Activated CD4-positive, alpha-beta T cell treated with anti-CD3 and anti-CD28 coated beads, Interleukin-2, amount 50 U/mL, for 1 hour (primary cell): Measurements from ENCODE around the gene MDM1.

Source experiments
- DNase-seq: peaks from one replicate; pipeline ENCODE4 v3.0.0-alpha.2; 2020

MDM1 gene, protein sequence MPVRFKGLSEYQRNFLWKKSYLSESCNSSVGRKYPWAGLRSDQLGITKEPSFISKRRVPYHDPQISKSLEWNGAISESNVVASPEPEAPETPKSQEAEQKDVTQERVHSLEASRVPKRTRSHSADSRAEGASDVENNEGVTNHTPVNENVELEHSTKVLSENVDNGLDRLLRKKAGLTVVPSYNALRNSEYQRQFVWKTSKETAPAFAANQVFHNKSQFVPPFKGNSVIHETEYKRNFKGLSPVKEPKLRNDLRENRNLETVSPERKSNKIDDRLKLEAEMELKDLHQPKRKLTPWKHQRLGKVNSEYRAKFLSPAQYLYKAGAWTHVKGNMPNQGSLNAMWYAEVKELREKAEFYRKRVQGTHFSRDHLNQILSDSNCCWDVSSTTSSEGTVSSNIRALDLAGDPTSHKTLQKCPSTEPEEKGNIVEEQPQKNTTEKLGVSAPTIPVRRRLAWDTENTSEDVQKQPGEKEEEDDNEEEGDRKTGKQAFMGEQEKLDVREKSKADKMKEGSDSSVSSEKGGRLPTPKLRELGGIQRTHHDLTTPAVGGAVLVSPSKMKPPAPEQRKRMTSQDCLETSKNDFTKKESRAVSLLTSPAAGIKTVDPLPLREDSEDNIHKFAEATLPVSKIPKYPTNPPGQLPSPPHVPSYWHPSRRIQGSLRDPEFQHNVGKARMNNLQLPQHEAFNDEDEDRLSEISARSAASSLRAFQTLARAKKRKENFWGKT

GRCh38 chr12:68331869-68332727 is at the start of gene MDM1:
TSS of gene MDM1 (minus strand) at chr12:68332362. CDS start at chr12:68332245, 117 bp downstream.
- DNase-seq: peak; percentile 93

- no peak for DNase-seq
These were observed 49.5 kb upstream of the MDM1 start for GRCh38 chr12:68381476-68382219.

DNA sequence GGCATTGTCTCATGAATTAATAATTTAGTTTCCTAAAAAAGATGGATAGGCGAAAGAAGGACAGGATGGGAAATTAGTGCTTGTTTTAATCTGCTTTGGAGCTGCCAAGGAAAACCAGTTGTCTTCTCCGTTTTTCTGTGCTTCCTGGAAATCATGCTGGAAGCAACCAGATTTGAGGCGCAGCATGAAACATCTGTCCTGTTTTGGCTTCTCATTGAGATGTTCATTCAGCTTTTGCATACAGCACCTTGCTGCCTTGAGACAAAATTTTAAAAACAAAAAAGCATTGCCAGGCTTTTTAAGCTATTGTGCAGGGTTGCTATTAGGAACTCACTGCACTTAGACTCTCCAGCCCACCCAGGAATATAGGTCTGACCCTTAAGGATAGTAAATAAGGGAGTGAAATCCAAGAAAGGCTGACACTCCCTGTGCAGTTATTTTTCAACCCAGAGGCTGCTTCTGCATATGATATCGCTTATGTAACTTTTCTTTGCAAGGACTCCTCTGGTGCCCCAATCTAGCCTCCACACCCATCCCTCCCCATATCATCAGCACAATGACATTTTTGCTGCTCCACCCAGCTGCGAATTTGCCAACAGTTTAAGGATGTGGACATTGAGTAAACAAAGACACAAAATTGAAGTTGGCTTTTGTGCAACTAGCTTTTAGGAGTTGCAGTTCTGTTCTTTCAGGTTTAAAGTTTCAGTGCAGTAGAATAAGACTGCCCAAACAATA is 46.9 kb upstream of the MDM1 start:
- no peak for DNase-seq

GRCh38 chr12:68377881-68378280 is 45.7 kb upstream of the MDM1 start:
- DNase-seq: no peak

- no peak for DNase-seq
These were observed 44.7 kb upstream of the MDM1 start for GRCh38 chr12:68376901-68377300.

DNA sequence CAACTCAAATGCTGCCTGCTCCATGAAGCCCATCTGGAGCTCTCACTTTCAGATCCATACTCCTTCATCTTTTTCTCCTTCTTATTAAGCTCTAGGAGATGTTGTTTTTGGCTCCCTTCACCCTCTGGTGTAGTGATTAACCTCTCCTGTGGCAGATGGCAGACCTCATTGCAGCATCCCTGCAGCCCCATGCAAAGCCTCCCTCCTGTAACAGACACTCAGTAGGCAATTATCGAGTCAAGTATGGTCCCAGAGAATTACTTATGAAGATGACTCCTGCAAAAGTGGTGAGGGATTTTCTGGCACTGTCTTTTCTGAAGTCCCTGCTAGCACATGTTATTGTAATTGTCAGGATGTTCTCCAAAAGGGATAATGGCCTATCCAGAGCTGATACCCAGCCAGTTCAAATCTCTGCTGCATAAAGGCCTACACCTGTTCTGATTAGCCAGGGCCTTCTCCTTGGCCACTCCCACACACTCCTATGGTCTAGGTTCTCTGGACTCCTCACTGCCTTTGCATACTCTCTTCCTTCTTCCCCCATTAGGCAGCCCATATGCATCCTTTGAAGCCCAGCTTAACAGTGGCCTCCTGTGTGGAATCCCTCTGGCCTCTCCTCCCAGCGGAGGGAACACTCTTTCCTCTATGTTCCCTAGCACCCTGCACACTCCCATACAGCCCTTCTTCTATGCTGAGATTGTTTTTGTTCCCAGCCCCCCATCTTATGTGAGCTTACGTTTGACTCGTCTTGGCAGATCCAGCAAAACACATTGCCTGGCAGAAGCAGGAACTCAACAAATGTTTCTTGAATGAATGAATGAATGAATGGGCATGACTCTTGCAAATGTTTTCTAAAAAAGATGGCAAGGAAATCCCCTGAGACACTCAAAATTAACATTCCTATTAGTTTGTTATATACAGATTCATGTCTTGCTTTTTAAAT is 43.9 kb upstream of the MDM1 start:
- no peak for DNase-seq

DNA sequence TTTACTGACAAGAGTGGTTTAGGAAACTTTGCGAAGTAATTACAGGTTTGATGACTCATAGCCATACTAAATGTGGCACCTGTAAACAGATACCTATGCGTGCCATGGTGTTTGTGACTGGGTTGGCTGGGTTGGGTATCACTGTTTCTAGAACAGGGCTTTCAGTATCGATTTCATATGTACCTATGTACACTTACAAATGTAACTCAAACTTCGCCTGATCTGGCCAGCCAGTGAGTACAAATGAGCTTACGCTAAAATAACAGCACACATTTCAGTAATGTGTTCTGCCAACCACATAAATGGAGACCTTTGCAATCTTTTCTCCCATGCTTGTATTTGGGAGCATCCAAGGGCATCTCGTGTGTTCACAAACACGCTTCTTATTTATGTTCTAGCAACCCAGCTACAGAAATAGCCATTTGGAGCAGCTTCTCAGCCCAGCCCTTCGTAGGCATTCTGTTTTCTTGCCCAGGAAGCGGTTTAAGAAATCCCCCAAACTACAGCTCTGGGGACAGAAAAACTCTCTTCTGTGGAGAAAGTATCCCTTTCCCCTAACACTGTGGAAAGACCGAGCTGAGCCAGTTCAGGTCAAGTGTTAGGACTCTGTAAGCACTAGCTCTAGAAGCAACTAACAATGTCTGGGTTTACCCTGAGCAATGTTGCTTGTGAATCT is 42.3 kb upstream of the MDM1 start:
- peak; percentile 39 for DNase-seq

- DNase-seq: no peak
These were observed 38.5 kb upstream of the MDM1 start for GRCh38 chr12:68370667-68371066.

DNA sequence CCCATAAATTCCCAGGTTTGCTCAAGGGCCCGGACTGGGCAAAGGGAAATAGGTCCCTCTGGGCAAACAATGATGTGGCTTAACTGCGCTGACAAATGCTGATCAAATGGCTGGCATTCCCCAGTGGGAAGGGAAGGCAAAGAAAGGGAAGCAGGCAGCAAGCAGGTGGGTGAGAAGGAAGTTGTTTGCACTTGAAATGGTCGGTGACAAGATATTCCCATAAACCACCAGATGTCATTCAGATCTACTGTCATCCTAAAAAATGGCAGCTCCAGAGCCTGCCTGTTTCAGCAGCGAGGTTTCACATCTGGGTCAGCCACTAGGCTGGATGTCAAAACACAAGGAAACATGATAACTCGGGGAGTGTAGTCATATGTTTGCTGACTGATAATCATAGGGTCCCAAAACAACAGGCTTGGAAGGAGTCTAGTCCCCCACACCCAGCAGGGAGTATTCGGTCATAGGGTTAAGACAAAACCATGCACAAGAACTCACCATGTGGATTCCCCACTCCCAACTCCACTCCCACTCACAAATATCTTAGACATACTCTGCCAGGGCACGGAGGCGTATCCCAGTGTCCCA is 37.9 kb upstream of the MDM1 start:
- DNase-seq: no peak

DNA sequence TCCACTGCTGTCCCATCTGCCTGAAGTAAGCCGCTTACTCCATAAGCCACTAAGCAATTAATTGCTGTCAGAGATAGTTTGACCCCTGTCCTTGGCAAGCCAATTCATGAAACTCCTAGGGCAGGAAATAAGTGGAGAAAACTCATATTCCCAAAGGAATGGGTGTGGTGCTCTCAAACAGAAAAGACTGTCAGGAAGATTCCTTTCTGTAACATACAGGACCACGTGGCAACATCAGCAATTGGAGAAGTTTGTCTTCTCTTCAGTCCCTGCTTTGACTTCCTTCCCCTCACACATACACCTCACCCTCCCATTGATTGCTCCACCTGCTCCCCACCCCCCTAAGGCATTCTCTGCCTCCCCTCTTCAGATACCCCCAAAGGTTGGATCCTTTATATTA is 36.2 kb upstream of the MDM1 start:
- DNase-seq: no peak

DNA sequence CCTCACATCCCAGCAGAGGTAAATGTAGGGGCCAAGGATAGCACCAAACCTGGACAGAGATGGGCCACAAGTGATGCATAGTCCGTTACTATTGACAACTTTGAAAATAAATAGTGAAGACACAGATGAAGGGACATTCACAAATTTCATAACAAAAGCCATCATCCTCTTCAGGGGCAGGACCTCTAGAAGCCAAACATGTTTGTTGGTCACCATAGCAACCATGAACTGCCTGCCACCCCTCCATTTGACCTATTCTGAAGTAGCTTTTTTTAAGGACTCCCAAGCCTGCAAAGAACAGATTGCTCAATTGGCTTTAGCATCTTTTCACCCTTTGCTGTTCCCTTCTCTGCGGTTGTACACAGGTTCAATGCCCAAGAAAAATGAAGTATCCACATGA is 35.7 kb upstream of the MDM1 start:
- DNase-seq: no peak

GRCh38 chr12:68367116-68367515 is 35.0 kb upstream of the MDM1 start:
- DNase-seq: no peak

GRCh38 chr12:68364893-68365725 is 32.9 kb upstream of the MDM1 start:
- peak; percentile 68 for DNase-seq

DNA sequence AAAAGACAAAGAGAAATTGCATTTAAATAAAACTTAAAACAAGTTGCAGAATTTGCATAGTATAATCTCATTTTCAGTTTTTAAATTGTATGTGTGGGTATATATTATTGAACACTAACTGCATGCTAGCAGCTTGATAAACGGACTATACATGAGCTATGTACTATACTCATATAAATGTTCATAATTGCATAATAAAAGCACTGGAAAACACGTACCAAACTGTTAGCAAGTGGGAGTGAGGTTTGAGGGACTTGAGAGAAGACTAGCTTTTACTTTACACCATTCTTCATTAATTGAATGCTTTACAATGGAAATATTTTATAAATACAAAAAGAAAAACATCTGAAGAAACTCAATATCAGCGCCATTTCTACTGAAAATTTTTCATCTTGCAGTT is 32.2 kb upstream of the MDM1 start:
- DNase-seq: no peak

DNA sequence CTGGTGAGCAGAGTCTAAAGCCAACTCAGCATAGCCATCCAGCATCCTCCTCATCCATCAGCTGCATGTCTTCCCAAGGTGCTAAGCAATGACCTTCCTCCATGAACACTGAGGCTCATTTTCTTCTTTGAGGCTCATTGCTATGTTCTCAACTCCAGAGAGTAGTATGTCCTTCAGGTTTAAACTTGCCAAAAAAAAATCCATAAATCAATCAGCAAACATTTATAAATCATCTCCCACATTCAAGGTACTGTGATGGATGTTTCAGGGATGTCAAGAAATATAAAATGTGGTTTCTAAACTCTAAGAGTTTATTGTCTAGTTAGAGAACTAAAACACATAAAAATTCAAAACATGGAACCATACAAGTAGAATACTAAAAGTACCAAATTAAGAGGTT is 29.8 kb upstream of the MDM1 start:
- no peak for DNase-seq

DNA sequence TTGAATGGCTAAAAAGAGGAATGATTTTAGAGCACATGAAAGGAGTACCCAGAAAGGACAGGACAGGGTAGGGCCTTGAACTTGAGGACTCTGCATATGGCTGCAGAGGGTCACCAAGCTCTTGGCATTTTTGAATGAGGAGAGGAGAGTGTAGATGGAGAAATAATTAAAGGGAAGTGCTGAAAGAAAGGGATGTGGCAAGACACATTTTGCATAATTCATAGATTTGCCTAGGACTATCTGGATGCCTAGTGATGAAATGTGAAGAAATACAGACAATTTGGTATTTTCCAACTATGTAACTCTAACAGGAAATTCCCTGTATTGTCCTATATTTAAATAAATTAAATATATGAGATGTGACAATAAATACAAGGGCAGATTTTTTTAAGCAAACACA is 27.5 kb upstream of the MDM1 start:
- no peak for DNase-seq

DNA sequence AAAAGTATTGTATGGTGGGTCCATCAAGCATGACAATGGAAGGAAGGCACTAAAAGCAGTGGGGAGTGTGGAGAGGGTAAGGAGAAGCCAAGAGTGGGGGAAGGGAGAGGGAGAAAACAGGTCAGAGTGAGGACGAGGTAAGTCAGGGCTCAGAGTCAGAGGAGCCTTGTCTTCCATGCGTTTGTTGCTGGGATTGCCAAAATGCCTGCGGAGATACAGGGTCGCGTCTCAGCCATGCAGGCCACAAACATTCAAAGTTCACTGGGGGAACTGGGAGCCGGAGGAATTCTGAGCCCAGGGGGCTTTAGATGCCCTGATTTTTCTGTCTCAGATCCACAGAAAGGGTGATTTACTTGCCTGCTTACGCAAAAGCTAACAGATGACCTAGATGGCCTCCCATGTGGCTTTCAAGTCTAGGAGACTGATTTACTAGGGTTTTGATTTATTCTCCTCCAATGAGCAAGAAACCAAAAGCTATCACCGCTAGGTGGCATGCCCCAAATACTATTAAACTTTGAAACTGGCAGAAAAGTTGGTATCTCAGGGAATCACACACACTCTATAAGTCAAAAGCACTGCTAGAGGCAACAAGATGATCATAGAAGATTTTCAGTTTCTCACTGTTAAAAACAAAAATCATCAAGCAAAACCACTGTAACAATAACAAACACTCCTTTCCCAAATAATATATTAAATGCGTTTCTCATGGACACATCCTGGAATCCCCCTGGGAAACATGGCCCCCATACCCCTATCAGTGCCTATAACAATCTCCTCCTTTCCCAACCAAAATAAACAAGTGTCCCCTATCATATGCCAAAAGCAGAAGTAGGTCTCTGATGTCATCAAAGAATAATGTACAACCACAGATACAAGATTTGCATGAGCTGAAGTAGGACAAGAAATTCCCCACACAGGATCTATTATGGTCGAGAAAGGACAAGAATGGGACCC is 26.6 kb upstream of the MDM1 start:
- DNase-seq: peak; percentile 58

- no peak for DNase-seq
These were observed 24.8 kb upstream of the MDM1 start for GRCh38 chr12:68356986-68357385.
